Transverse colon (tissue), 4 donors: Measurements from ENCODE around the gene DCP1B. TPM values are rescaled to one million over a fixed set of nuclear protein-coding genes. Genes with fewer than 3 reads are reported as not detected.

Experiments used
- DNase-seq: peaks from one replicate; pipeline ENCODE4 v3.0.0-alpha.2; 2019
- H3K27ac ChIP-seq, 4 donors: fragments of 200-600 bp; sonication (generic); 2 replicates each; pipeline ENCODE4 v1.5.1; 2016 to 2018; ENCODE audit warnings: inconsistent platforms in 4 of 4
- H3K27me3 ChIP-seq: fragments of 200-600 bp; sonication (generic); 2 replicates; pipeline ENCODE4 v1.5.1; 2017; ENCODE audit warnings: inconsistent platforms
- H3K36me3 ChIP-seq, 4 donors: fragments of 200-600 bp; sonication (generic); 2 replicates each; pipeline ENCODE4 v1.5.1; 2017 to 2019; ENCODE audit warnings: inconsistent platforms in 4 of 4
- H3K4me1 ChIP-seq, 4 donors: fragments of 200-600 bp; sonication (generic); 2 replicates each; pipeline ENCODE4 v1.5.1; 2017 to 2020; ENCODE audit warnings: inconsistent platforms in 4 of 4
- H3K4me3 ChIP-seq, 4 donors: fragments of 200-600 bp; sonication (generic); 1 replicate in 1 of 4; 2 replicates in 3 of 4; pipeline versions ENCODE4 v1.5.1 to v1.6.1; 2017 to 2019; ENCODE audit warnings: inconsistent platforms in 4 of 4
- H3K9me3 ChIP-seq, 2 donors: fragments of 200-600 bp; sonication (generic); 2 replicates each; pipeline ENCODE4 v1.5.1; 2017 to 2019; ENCODE audit warnings: inconsistent platforms in 2 of 2
- CTCF ChIP-seq, 5 experiments: fragments of 200-600 bp in 3 of 5; fragments of 450-650 bp in 2 of 5; sonication (generic) in 3 of 5; IDR thresholded peaks; 1 replicate in 2 of 5; 2 replicates in 3 of 5; pipeline ENCODE4 v1.5.1; 2016 to 2017; ENCODE audit warnings: antibody characterized with exemption in 5 of 5, inconsistent platforms in 3 of 5, mild to moderate bottlenecking in 2 of 5, moderate library complexity in 1 of 5
- EP300 ChIP-seq: sonication (generic); formaldehyde crosslinking; IDR thresholded peaks from one replicate; pipeline ENCODE4 v1.6.1; 2017; ENCODE audit warnings: antibody characterized with exemption, low read depth
- POLR2A ChIP-seq: fragments of 450-650 bp; IDR thresholded peaks from one replicate; pipeline ENCODE4 v1.6.1; 2016; ENCODE audit warnings: antibody characterized with exemption, mild to moderate bottlenecking, moderate library complexity
- POLR2AphosphoS5 ChIP-seq, 3 donors: sonication (generic); formaldehyde crosslinking; IDR thresholded peaks; one replicate each; pipeline ENCODE4 v1.6.1; 2016; ENCODE audit warnings: antibody characterized with exemption in 3 of 3
- WGBS, 2 donors: methylation state at CpG; one replicate each; pipeline ENCODE4 v1.1.5; 2018; ENCODE audit warnings: low coverage in 1 of 2; 5-methylcytosine and 5-hydroxymethylcytosine counted together
- in situ Hi-C, 4 donors: fragments of 200-750 bp; cut with MboI; loops; one replicate each; pipeline versions ENCODE4 v1.15.0 to v1.15.1; 2017; ENCODE audit warnings: low sequenced_read_pairs in 3 of 4, low pct_ligation_motif_present in 1 of 4, low pct_unique_long_range_greater_than_20kb in 1 of 4
- intact Hi-C: fragments of 100-400 bp; cut with DNase I; formaldehyde crosslinking; loops from one replicate; pipeline ENCODE4 v1.15.1; 2023; ENCODE audit warnings: low total_unique reads
- total RNA-seq, 4 donors: library from RNA; depleted of rRNA; stranded (reverse); fragments of >200 nt; gene quantifications; one replicate each; pipeline ENCODE4 v1.1.0, GENCODE V29; 2016

The DCP1B gene
- total RNA-seq, 4 donors from 2014 or later = 17.3 to 26.2 (median 20.6) TPM

GRCh38 chr12:2003676-2004112 is 563 bp downstream of the DCP1B start:
- WGBS, 2 donors = 0 to 2% methylated on average over 9 to 13 of the region's 13 CpGs
- peak overlapping the region; percentile 90 to 97 (median 94) for H3K27ac ChIP-seq
- TF ChIP-seq POLR2A (no peak), CTCF (IDR thresholded peaks at IDR 0.05) (no peak), POLR2AphosphoS5 (IDR thresholded peaks at IDR 0.05) (no peak), EP300 (no peak)

GRCh38 chr12:1995205-1995896 is 8.9 kb downstream of the DCP1B start:
- Histone ChIP-seq H3K4me3 (no peak overlapping the region), H3K27ac (peak overlapping the region; percentile 21 to 81 (median 73)), H3K4me1 (peaks cover 10 to 42% (median 19%) of the 10 kb centered on the region in 4 donors), H3K9me3 (no peaks in the 10 kb centered on the region), H3K27me3 (no peaks in the 10 kb centered on the region), H3K36me3 (peaks cover 0 to 20% (median 5%) of the 10 kb centered on the region in 4 donors)
- in situ Hi-C loops (no loop called here), intact Hi-C loops (no loop called here)
- no peak for DNase-seq
- no peak for TF ChIP-seq POLR2A
- TF ChIP-seq EP300 = no peak
- no peak for TF ChIP-seq POLR2AphosphoS5 (IDR thresholded peaks at IDR 0.05)
- no peak for TF ChIP-seq CTCF (IDR thresholded peaks at IDR 0.05)
- 83 to 100% methylated on average over 2 to 4 of the region's 4 CpGs for WGBS, 2 donors

More at GRCh38 chr12:2003676-2004112, 563 bp downstream of the DCP1B start:
- in situ Hi-C loops (no loop called here), intact Hi-C loops (no loop called here)
- H3K27me3 ChIP-seq = no peaks in the 10 kb centered on the region
- H3K4me3 ChIP-seq = peak overlapping the region; percentile 69 to 94 (median 89)
- no peak for DNase-seq
- H3K36me3 ChIP-seq = no peaks in the 10 kb centered on the region
- no peaks in the 10 kb centered on the region for H3K9me3 ChIP-seq
- peaks cover 0 to 21% (median 13%) of the 10 kb centered on the region in 4 donors for H3K4me1 ChIP-seq

- Histone ChIP-seq H3K4me3 (no peak overlapping the region), H3K27me3 (no peaks in the 10 kb centered on the region), H3K36me3 (peaks cover 0 to 24% (median 5%) of the 10 kb centered on the region in 4 donors), H3K9me3 (no peaks in the 10 kb centered on the region), H3K4me1 (peaks cover 10 to 45% (median 19%) of the 10 kb centered on the region in 4 donors), H3K27ac (peak overlapping the region; percentile 71 to 81 (median 74))
- WGBS, 2 donors = 78 to 93% methylated on average over 1 of the region's 1 CpG
- TF ChIP-seq CTCF (IDR thresholded peaks at IDR 0.05) (no peak), POLR2A (no peak), POLR2AphosphoS5 (IDR thresholded peaks at IDR 0.05) (no peak), EP300 (no peak)
- intact Hi-C loops = no loop called here
- no peak for DNase-seq
- in situ Hi-C loops = no loop called here
Observed at GRCh38 chr12:1994429-1995143, 9.7 kb downstream of the DCP1B start.

- in situ Hi-C loops (no loop called here), intact Hi-C loops (no loop called here)
- WGBS, 2 donors = 34 to 37% methylated on average over 2 of the region's 2 CpGs
- peaks cover 0 to 30% (median 8%) of the 10 kb centered on the region in 4 donors for H3K36me3 ChIP-seq
- H3K27me3 ChIP-seq = no peaks in the 10 kb centered on the region
- no peaks in the 10 kb centered on the region for H3K9me3 ChIP-seq
- H3K27ac ChIP-seq = peak overlapping the region; percentile 71 to 81 (median 74)
- H3K4me1 ChIP-seq = peaks cover 10 to 51% (median 22%) of the 10 kb centered on the region in 4 donors
- peak; percentile 60 for DNase-seq
- H3K4me3 ChIP-seq = no peak overlapping the region
- peak; percentile 49 to 57 (median 55) for TF ChIP-seq POLR2AphosphoS5 (IDR thresholded peaks at IDR 0.05)
- TF ChIP-seq CTCF (IDR thresholded peaks at IDR 0.05) = no peak
Observed at GRCh38 chr12:1993871-1994371, 10.3 kb downstream of the DCP1B start.
